ENCODE measurements around the gene ACR.

The ACR gene

DNA sequence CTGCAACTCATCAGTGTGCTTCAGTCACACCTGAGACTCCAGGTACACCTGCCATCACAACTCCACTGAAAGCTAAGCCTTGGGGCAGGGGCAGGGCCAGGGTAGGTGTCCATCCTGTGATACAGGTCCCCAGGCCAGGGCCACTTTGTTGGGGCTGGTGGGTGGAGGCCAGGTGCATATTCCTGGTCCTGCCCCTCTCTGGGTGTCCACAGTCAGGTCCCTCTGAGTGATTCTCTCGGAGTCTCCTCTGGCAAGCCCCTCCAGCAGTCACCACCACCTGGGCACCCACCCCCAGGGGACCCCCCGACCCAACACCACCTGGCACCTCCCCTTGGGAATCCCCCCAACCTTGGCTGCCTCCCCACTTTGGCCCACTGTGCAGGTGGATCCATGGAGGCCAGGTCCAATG is 9.5 kb upstream of the ACR start:
- TF ChIP-seq CTCF (IDR thresholded peaks at IDR 0.05; ENCODE audit: insufficient read depth, low read depth, low read length, missing control alignments) = no peak
- no peak for DNase-seq (ENCODE audit: low read depth)
- H3K4me3 ChIP-seq (ENCODE audit: low read length) = no peak overlapping the region

DNA sequence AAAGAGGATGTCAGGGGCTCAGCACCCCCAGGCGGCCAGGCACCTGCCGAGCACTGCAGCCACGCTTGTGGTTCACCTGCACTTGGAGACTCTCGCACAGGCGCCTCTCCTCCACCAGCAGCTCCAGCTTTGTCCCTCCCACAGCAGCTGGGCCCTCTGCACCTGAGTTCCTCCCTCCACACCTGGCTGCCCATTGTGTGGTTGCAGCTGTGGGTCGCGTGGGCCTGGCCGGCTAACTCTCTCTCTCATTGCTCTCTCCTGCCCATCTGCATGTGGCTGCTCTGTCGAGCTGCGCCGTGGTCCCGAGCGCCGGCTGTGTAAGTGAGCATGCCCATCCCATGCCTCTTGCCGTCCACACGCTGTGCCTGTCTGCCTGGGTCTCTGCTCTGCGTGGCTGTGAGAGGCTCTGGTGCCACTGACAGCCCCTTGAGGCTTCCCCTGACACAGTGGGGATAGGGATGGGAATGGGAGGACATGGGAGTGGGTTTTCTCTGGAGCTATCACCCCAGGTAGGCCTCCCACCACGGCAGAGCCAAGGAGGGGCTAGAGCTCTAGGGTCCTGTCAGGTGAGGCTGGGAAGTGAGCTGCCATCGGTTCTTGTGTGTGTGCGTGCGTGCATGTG is 8.5 kb upstream of the ACR start:
- H3K4me3 ChIP-seq (ENCODE audit: low read length) = no peak overlapping the region
- TF ChIP-seq CTCF (IDR thresholded peaks at IDR 0.05; ENCODE audit: insufficient read depth, low read depth, low read length, missing control alignments) = no peak
- no peak for DNase-seq (ENCODE audit: low read depth)

DNA sequence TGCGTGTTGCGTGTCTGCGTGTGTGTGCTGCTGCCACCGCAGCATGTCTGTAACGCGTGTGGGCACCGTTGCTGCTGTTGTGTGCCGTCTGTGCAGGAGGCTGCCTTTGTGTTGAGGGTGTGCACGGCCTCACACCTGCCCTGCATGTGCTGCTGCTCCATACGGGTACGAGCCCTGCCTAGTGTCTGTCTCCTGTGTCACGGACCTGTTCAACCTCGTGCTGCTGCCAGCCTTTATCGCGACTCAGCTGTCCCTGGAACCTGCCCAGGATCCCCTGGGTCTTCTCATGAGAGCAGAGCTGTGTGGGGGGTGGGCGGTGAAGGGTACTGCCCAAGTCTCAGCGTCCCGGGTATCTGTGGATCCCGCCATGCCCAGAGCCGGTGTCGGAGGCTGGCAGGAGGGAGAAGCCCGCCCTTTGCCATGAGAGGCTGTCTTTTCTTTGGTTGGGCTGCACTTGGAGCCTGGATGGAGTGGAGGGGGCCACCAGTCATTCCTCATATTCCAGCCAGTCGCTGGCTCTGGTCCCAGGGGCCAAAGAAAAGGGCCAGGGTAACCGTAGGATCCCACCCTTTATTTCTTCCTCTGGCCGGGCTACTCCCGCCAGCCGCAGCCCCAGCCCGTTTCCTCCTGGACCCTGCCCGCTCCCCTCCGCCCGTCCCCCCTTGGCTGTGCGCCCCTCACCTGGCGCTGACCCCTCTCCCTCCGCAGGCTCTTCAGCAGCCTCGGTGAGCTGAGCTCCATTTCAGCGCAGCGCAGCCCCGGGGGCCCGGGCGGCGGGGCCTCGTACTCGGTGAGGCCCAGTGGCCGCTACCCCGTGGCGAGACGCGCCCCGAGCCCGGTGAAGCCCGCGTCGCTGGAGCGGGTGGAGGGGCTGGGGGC is 7.8 kb upstream of the ACR start:
- DNase-seq (ENCODE audit: low read depth) = no peak
- H3K4me3 ChIP-seq (ENCODE audit: low read length) = no peak overlapping the region
- TF ChIP-seq CTCF (IDR thresholded peaks at IDR 0.05; ENCODE audit: insufficient read depth, low read depth, low read length, missing control alignments) = no peak

DNA sequence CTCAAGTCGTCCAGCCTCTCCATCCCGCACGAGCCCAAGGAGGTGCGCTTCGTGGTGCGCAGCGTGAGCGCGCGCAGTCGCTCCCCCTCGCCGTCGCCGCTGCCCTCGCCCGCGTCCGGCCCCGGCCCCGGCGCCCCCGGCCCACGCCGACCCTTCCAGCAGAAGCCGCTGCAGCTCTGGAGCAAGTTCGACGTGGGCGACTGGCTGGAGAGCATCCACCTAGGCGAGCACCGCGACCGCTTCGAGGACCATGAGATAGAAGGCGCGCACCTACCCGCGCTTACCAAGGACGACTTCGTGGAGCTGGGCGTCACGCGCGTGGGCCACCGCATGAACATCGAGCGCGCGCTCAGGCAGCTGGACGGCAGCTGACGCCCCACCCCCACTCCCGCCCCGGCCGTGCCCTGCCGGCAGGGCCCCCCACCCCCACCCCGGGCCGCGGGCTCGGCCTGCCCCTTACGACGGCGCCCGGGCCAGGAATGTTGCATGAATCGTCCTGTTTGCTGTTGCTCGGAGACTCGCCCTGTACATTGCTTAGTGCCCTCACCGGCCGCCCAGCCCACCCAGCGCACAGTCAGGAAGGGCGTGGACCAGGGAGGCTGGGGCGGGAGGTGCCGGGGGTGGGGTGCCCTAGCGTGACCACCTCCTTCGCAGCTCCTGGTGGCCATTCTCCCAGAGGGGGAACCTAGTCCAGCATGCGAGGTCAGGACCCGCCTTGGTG is 6.9 kb upstream of the ACR start:
- DNase-seq (ENCODE audit: low read depth) = peak; percentile 20
- no peak for TF ChIP-seq CTCF (IDR thresholded peaks at IDR 0.05; ENCODE audit: insufficient read depth, low read depth, low read length, missing control alignments)
- no peak overlapping the region for H3K4me3 ChIP-seq (ENCODE audit: low read length)

DNA sequence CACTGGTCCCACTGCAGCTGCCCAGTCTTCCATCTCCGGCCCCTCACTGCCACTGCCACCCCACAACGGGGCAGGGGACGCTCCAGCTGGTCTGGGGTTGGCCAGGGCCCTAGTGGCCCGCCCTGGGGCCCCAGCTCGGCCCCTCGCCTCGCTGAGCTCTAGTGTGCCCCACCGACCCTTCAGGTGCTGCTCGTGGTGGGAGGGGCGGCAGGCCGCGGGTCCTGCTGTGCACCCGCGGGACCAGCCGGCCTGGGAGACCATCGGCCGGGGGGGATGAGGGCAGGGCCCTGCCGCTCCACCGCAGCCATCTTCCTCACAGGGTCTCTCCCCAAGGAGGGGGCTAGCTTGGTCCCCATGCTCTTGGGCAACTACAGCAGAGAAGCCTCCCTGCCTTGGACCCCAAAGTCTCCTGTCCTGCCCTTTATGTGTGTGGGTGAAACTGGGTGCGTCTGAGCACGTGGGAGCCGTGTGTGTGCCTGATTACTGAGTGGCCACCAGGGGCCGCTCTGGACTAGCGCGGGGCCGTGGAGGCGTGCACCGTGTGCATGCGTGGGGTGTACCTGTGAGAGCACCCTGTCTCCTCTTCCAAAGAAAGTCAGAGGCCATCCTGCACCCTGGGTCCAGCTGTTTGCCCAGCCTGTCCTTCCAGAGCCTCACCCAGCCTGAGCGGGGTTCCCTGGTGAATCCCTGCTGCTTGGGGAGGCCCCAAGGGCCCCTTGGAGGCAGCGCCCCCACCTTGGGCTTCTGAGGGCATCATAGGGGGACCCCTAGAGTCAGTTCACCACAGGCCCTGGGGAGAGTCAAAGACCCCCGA is 6.0 kb upstream of the ACR start:
- H3K4me3 ChIP-seq (ENCODE audit: low read length) = no peak overlapping the region
- DNase-seq (ENCODE audit: low read depth) = peak; percentile 66
- peak; percentile 93 for TF ChIP-seq CTCF (IDR thresholded peaks at IDR 0.05; ENCODE audit: insufficient read depth, low read depth, low read length, missing control alignments)

DNA sequence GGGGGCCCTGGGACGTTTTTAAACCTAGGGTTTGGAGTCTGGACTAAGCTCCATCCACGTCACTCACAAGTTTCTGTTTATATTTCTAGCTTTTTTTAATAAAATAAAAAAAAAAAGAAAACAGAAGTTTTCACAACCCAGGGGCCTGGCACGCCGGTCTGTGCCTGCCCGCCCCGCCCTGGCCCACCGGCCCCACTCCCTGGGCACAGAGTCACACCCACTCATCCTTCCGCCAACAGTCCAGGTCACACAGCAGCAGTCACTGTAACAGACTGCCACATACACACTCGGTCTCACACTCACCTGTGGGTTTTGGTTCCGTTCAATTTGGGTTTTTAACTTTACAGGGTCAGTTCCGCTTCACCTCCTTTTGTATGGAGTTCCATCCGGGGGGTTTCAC is 5.3 kb upstream of the ACR start:
- no peak for TF ChIP-seq CTCF (IDR thresholded peaks at IDR 0.05; ENCODE audit: insufficient read depth, low read depth, low read length, missing control alignments)
- no peak for DNase-seq (ENCODE audit: low read depth)
- H3K4me3 ChIP-seq (ENCODE audit: low read length) = no peak overlapping the region

All from epithelial cell of esophagus (primary cell).